HepG2 (cell line): ENCODE measurements around the gene TEDC2.

Source experiments
- RAD21 ChIP-seq: fragments of 450-650 bp; formaldehyde crosslinking; IDR thresholded peaks from 2 replicates; pipeline ENCODE4 v1.5.0; 2020; ENCODE audit warnings: mild to moderate bottlenecking
- REPIN1 ChIP-seq: sonication (generic); formaldehyde crosslinking; IDR thresholded peaks from 2 replicates; pipeline ENCODE4 v1.8.0; 2022; ENCODE audit warnings: missing genetic modification reagents, low read depth, mild to moderate bottlenecking, borderline replicate concordance
- TF ChIP-seq, protein P1 (sequence below): sonication (generic); formaldehyde crosslinking; IDR thresholded peaks from 2 replicates; pipeline ENCODE4 v1.5.0; 2020; ENCODE audit warnings: mild to moderate bottlenecking, missing genetic modification reagents

DNA sequence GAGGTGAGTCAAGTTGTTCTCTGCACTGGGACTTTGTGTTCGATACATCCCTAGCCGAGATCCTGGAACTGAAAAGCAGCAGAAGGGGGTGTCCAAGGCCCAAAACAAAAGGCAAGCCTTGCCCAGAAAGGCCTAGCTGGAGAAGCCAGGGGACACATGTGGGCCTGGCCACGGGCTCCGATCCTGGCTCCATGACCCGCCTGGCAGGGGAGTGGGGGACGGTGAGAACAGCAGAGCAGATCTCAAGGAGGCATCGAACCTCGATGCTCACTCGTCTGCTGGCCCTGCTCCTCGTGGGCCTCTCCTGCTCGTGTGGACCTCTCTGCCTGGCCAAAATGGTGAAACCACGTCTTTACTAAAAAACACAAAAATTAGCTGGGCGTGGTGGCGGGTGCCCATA is 21.8 kb upstream of the TEDC2 start:
- TF ChIP-seq RAD21 (CRISPR knock-in tag) (no peak), REPIN1 (CRISPR knock-in tag) (no peak)
- TF ChIP-seq, protein P1, sequence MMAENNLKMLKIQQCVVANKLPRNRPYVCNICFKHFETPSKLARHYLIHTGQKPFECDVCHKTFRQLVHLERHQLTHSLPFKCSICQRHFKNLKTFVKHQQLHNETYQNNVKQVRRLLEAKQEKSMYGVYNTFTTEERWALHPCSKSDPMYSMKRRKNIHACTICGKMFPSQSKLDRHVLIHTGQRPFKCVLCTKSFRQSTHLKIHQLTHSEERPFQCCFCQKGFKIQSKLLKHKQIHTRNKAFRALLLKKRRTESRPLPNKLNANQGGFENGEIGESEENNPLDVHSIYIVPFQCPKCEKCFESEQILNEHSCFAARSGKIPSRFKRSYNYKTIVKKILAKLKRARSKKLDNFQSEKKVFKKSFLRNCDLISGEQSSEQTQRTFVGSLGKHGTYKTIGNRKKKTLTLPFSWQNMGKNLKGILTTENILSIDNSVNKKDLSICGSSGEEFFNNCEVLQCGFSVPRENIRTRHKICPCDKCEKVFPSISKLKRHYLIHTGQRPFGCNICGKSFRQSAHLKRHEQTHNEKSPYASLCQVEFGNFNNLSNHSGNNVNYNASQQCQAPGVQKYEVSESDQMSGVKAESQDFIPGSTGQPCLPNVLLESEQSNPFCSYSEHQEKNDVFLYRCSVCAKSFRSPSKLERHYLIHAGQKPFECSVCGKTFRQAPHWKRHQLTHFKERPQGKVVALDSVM (CRISPR knock-in tag) = no peak
